ENCODE data around the gene LENG9. TPM values are rescaled to one million over a fixed set of nuclear protein-coding genes. Genes with fewer than 3 reads are reported as not detected.
A peak's percentile ranks its signal among the peaks of the same experiment; 100 is the strongest.

The LENG9 gene
- total RNA-seq, 1 donor from 2014 or later = 3.9 TPM

- H3K27ac Mint-ChIP-seq = no peak overlapping the region
- H3K9me3 Mint-ChIP-seq = no peaks in the 10 kb centered on the region
- H3K4me1 Mint-ChIP-seq (ENCODE audit: unreplicated experiment) = peaks cover 20% of the 10 kb centered on the region
- no peak for DNase-seq (ENCODE audit: extremely low spot score, unreplicated experiment)
- H3K27me3 Mint-ChIP-seq = peaks cover 47% of the 10 kb centered on the region
- peaks cover 5% of the 10 kb centered on the region for H3K36me3 Mint-ChIP-seq
- no peak overlapping the region for H3K4me3 Mint-ChIP-seq
- no peak for TF ChIP-seq CTCF (conservative IDR thresholded peaks at IDR 0.05)
These were observed 43.0 kb downstream of the LENG9 start for GRCh38 chr19:54420383-54421168.

- DNase-seq (ENCODE audit: extremely low spot score, unreplicated experiment) = no peak
- H3K36me3 Mint-ChIP-seq = peaks cover 5% of the 10 kb centered on the region
- TF ChIP-seq CTCF (conservative IDR thresholded peaks at IDR 0.05) = no peak
- H3K4me1 Mint-ChIP-seq (ENCODE audit: unreplicated experiment) = peaks cover 20% of the 10 kb centered on the region
- H3K27ac Mint-ChIP-seq = no peak overlapping the region
- H3K9me3 Mint-ChIP-seq = no peaks in the 10 kb centered on the region
- peaks cover 43% of the 10 kb centered on the region for H3K27me3 Mint-ChIP-seq
- H3K4me3 Mint-ChIP-seq = peak overlapping the region; percentile 54
These were observed 43.6 kb downstream of the LENG9 start for GRCh38 chr19:54420068-54420382.

DNA sequence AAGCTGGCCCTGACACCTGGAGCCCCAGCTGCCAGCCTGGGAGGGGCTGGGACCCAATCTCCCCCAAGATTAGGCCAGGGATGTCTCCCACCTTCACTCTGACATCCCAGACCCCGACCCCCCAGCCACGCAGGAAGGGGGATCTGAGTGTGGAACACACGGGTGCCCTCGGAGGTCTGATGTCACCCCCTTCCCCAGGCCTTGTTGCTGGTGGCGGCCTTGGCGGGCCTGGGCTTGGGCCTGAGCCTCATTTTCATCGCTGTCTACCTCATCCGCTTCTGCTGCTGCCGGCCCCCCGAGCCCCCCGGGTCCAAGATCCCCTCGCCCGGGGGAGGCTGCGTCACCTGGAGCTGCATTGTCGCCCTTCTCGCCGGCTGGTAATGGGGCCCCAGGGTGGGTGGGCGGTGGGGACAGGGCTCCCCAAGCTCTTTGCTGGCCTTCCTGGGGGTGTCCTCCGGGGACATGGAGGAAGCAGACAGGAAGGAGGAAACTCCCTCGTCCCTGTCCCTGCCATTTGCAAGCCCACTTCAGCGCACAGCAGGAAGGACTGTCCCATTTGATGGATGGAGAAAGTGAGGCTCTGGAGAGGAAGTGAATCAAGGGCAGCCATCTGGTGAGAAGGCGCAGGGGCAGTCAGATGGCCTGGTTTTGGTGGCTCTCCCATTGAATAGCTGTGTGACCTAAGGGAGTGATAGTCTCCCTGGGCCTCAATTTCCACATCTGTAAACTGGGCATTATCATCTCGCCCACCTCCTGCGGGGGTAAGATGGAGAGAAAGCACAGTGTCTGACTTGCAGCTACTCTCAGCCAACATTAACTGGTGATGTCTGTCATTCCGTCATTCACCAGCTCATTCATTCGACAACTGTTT is 44.4 kb downstream of the LENG9 start:
- peaks cover 5% of the 10 kb centered on the region for H3K36me3 Mint-ChIP-seq
- no peak overlapping the region for H3K27ac Mint-ChIP-seq
- H3K4me3 Mint-ChIP-seq = peak overlapping the region; percentile 54
- no peak for DNase-seq (ENCODE audit: extremely low spot score, unreplicated experiment)
- H3K9me3 Mint-ChIP-seq = peaks cover 1% of the 10 kb centered on the region
- peaks cover 20% of the 10 kb centered on the region for H3K4me1 Mint-ChIP-seq (ENCODE audit: unreplicated experiment)
- peaks cover 50% of the 10 kb centered on the region for H3K27me3 Mint-ChIP-seq
- no peak for TF ChIP-seq CTCF (conservative IDR thresholded peaks at IDR 0.05)

- Mint-ChIP-seq H3K27me3 (peaks cover 51% of the 10 kb centered on the region), H3K36me3 (peaks cover 5% of the 10 kb centered on the region), H3K27ac (peak overlapping the region; percentile 62), H3K4me1 (ENCODE audit: unreplicated experiment) (peaks cover 20% of the 10 kb centered on the region), H3K9me3 (peaks cover 4% of the 10 kb centered on the region), H3K4me3 (peak overlapping the region; percentile 54)
- no peak for TF ChIP-seq CTCF (conservative IDR thresholded peaks at IDR 0.05)
- no peak for DNase-seq (ENCODE audit: extremely low spot score, unreplicated experiment)
These were observed 45.3 kb downstream of the LENG9 start for GRCh38 chr19:54418030-54418929.
